D721Med (cell line): ENCODE measurements around the gene FAM234B.

ENCODE experiments used
- DNase-seq: peaks from one replicate; pipeline ENCODE4 v3.0.0; 2011; ENCODE audit warnings: low spot score; ENCODE audit not compliant: insufficient read length
- FAIRE-seq: peaks from 2 replicates; lab custom pipeline; 2011; peaks lifted over from hg19 to GRCh38; lab: Jason Lieb, UNC
- CTCF ChIP-seq: IDR thresholded peaks from 2 replicates; pipeline ENCODE4 v1.5.1; 2012; ENCODE audit warnings: mild to moderate bottlenecking, control low read depth; ENCODE audit not compliant: insufficient read depth; ENCODE audit errors: missing control alignments

Gene FAM234B

GRCh38 chr12:13103391-13104033, 59.3 kb downstream of the FAM234B start, which contains the start of gene GSG1:
TSS of gene GSG1 (minus strand) at chr12:13103667. CDS start at chr12:13103512, 155 bp downstream.
- FAIRE-seq (no peak), DNase-seq (no peak)
- TF ChIP-seq CTCF = no peak

- TF ChIP-seq CTCF = no peak
- DNase-seq (no peak), FAIRE-seq (no peak)
Measured at GRCh38 chr12:13104409-13104808, 60.2 kb downstream of the FAM234B start.

- FAIRE-seq (no peak), DNase-seq (no peak)
- TF ChIP-seq CTCF = no peak
Measured at GRCh38 chr12:13105781-13106180, 61.6 kb downstream of the FAM234B start.

GRCh38 chr12:13106666-13107065, 62.5 kb downstream of the FAM234B start:
- TF ChIP-seq CTCF = no peak
- FAIRE-seq = no peak
- no peak for DNase-seq

- DNase-seq (no peak), FAIRE-seq (no peak)
- no peak for TF ChIP-seq CTCF
Measured at GRCh38 chr12:13112968-13113367, 68.8 kb downstream of the FAM234B start.

- DNase-seq = no peak
- TF ChIP-seq CTCF = no peak
- no peak for FAIRE-seq
Measured at GRCh38 chr12:13114251-13115052, 70.3 kb downstream of the FAM234B start.

GRCh38 chr12:13116259-13116658, 72.1 kb downstream of the FAM234B start:
- no peak for TF ChIP-seq CTCF
- no peak for DNase-seq
- FAIRE-seq = no peak
